ENCODE results near the gene B9D2.
A peak's percentile ranks its signal among the peaks of the same experiment; 100 is the strongest.
"Not testable (repeated sequence)": the region's sequence is repeated elsewhere in the genome, so short reads cannot be mapped to it uniquely, and the experiment has no call there.

Gene B9D2

GRCh38 chr19:41354343-41354953 is 9.5 kb downstream of the B9D2 start:
- DNase-seq: no peak

- peak; percentile 97 for DNase-seq
These were observed 10.2 kb downstream of the B9D2 start, which contains the start of gene TGFB1 for GRCh38 chr19:41353466-41354342. Gene TGFB1, minus strand, starts transcription at chr19:41353922. Its CDS starts 878 bp downstream, at chr19:41353044.

- DNase-seq: peak; percentile 64
These were observed 11.1 kb downstream of the B9D2 start for GRCh38 chr19:41352609-41353465.

- no peak for DNase-seq
These were observed 11.7 kb downstream of the B9D2 start for GRCh38 chr19:41352279-41352608.

GRCh38 chr19:41351339-41352245 is 12.4 kb downstream of the B9D2 start:
- peak; percentile 91 for DNase-seq

GRCh38 chr19:41350735-41351338 is 13.1 kb downstream of the B9D2 start:
- DNase-seq: no peak

GRCh38 chr19:41346916-41347315 is 17.0 kb downstream of the B9D2 start:
- DNase-seq: not testable (repeated sequence)

GRCh38 chr19:41344162-41344561 is 19.8 kb downstream of the B9D2 start:
- no peak for DNase-seq

GRCh38 chr19:41341669-41342490 is 22.1 kb downstream of the B9D2 start:
- DNase-seq: no peak

GRCh38 chr19:41339936-41340335 is 24.0 kb downstream of the B9D2 start:
- no peak for DNase-seq

- no peak for DNase-seq
These were observed 28.5 kb downstream of the B9D2 start for GRCh38 chr19:41335467-41335866.

- no peak for DNase-seq
These were observed 29.2 kb downstream of the B9D2 start for GRCh38 chr19:41334793-41335192.

GRCh38 chr19:41332468-41332867 is 31.5 kb downstream of the B9D2 start:
- DNase-seq: no peak

GRCh38 chr19:41332000-41332399 is 31.9 kb downstream of the B9D2 start:
- DNase-seq: no peak

- no peak for DNase-seq
These were observed 32.8 kb downstream of the B9D2 start for GRCh38 chr19:41330946-41331678.

GRCh38 chr19:41330481-41330880 is 33.5 kb downstream of the B9D2 start:
- no peak for DNase-seq

GRCh38 chr19:41328842-41329225 is 35.1 kb downstream of the B9D2 start:
- no peak for DNase-seq

GRCh38 chr19:41328157-41328841 is 35.6 kb downstream of the B9D2 start:
- DNase-seq: no peak

- DNase-seq: peak; percentile 97
These were observed 36.3 kb downstream of the B9D2 start for GRCh38 chr19:41327576-41328156.

Data from activated gamma-delta T cell (primary cell).